Measurements from ENCODE around the gene TLX1.
A peak's percentile ranks its signal among the peaks of the same experiment; 100 is the strongest.

TLX1 gene

GRCh38 chr10:101130984-101131961 lies at the start of gene TLX1:
Gene TLX1, plus strand, starts transcription at chr10:101131300. Its CDS starts 242 bp downstream, at chr10:101131542.
- DNase-seq (ENCODE audit: low read depth in 2 of 2, low spot score in 1 of 2): no peak

DNA sequence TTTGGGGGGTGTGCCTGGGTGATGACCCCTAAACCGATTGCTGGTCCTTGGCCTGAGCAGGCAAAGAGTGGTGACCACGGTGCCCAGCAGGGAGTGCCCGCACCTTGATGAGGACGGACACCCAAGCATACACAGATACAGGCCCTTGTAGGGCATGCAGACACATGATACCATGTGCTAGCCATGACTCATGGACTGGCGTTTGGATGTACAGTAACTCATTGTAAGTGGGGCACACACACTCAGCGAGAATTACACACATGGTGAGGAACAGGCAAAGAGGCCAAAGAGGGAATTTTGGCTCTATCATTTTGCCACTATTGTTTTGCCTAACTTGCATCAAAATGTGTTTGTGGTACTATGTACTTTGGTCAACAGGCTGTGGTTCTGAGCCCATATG lies 45.3 kb upstream of the TLX1 start:
- DNase-seq (ENCODE audit: low read depth in 2 of 2, low spot score in 1 of 2): no peak

DNA sequence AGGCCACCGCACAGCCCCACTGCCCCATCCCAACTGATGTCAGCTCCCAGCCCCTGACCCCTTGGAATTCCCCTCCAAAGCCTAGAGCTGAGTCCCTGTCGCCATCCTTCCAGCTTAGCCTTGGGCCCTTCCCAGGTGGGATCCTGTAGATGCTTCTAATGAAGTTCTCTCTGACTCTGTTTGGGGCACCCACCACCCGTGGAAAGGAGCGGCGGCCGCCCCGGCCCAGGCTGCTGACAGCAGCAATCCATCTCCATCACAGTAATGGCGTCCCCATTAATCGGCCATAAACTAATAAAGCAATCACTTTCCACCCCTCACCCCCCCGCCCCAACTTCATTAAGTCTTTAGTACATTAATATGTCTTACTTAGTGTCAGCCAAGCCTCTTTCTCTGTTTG lies 43.7 kb upstream of the TLX1 start:
- DNase-seq (ENCODE audit: low read depth in 2 of 2, low spot score in 1 of 2): no peak

DNA sequence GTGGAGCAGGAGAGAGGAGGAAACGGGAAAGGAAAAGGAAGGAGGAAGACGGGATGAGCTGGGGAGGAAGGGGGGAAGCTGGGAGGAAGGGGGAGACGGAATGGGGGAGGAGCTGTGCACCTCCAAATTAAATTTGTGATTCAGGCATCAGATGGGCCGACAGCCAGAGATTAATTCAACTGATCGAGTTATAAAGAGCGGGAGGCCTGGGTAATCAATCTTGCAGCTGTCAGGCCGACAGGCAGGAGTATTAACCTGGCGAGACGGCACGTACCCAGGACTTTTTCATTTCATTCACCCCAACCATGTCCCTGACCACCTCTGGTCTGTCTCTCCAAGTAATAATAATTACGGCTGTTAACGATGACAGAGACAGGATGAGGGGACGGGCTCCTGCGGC lies 43.1 kb upstream of the TLX1 start:
- no peak for DNase-seq (ENCODE audit: low read depth in 2 of 2, low spot score in 1 of 2)

- no peak for DNase-seq (ENCODE audit: low read depth in 2 of 2, low spot score in 1 of 2)
Observed at GRCh38 chr10:101089520-101090299, 41.4 kb upstream of the TLX1 start.

DNA sequence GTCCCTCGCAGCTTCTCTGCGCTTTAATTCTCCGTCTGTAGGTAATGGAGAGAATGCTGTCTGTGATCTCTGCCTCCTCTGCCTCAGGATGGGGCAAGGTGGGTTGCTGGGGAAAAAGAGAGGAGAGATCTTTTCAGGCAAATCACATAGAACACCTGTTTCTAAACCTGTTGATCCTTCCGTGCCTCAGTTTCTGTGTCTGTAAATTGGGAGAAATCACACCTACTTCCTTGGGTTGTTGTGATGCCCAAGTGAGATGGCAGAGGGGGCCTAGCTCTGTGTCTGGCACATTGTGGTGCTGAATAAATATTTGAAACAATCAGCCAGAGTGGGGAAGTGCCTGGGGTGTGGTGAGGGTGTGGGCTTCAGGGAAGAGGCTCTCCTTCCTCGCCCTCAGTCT lies 40.5 kb upstream of the TLX1 start:
- DNase-seq (ENCODE audit: low read depth in 2 of 2, low spot score in 1 of 2): no peak

GRCh38 chr10:101091546-101092290 lies 39.4 kb upstream of the TLX1 start:
- DNase-seq (ENCODE audit: low read depth in 2 of 2, low spot score in 1 of 2): no peak

DNA sequence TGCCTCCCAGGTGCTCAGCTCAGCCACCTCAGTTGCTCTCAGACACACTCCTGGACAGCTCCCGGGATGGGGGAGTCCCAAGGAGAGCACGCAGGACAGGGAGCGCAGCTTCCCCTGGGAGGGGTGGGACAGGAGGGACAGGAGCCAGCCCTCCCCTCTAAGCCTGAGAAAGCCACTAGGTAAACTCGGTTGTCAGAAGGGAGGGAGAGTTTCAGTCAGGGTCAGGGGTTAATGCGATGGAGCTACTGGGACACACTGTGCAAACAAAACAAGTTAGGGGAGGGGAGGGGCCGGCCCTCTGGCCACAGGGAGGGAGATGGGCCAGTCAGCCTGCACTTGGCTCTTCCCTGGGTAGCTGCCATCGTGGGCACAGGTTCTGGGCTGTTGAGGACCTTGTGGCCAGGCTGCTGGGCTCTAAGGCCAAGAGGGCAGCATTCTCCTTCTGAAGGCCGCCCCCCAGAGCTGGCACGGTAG lies 38.2 kb upstream of the TLX1 start:
- no peak for DNase-seq (ENCODE audit: low read depth in 2 of 2, low spot score in 1 of 2)

GRCh38 chr10:101094121-101094879 lies 36.8 kb upstream of the TLX1 start:
- no peak for DNase-seq (ENCODE audit: low read depth in 2 of 2, low spot score in 1 of 2)

- DNase-seq (ENCODE audit: low read depth in 2 of 2, low spot score in 1 of 2): no peak
Observed at GRCh38 chr10:101095004-101095403, 36.1 kb upstream of the TLX1 start.

DNA sequence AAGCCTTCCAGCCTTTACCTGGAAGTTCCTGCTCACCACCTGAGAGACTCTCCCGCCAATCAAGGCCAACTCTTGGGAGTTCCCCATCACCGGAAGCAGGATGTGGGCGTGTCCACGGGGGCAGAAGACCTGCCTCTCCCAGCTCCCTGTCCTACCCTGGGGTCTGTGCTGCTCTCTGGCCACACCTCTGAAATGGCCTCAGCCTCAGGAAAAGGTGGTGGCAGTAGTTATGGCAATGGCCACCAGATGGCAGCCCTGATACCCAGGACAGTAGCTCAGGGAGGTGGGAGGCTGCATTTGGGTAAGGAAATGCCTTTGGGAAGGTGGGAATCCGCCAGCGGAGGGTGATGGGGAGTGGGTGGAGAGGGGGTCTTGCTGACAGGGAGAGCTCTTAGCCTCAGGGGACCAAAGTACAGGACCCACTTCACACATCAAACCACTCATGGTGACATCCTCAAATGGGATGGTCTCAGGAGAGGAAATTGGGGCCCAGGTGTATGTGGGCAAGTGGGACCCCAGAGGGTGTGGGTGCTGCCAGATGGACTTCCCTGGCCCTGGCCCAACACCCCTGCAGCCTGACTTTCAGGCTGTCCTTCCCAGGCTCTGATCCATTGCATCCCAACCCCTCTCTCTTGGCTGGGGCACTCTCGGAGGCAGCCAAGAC lies 35.4 kb upstream of the TLX1 start:
- peak; percentile 11 to 32 for DNase-seq (ENCODE audit: low read depth in 2 of 2, low spot score in 1 of 2)

DNA sequence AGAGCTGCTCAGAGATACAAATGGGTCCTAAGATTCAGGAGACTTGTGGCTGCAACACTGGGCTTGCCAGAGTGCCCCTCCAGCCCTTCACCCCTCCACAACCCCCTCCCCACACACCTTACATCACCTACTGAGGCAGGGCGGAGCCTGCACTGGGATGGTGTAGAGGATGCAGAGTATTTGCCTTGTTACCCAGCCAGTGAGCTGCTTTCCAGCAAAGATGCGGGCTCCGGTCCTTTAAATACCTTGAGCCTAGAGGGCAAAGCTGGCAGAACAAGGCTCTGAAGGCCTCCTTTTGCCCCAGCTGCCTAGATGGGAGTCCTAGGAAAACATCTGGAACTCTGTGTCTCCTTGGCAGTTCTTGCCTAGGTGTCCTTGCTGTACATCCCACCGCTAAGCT lies 34.7 kb upstream of the TLX1 start:
- DNase-seq (ENCODE audit: low read depth in 2 of 2, low spot score in 1 of 2): no peak

DNA sequence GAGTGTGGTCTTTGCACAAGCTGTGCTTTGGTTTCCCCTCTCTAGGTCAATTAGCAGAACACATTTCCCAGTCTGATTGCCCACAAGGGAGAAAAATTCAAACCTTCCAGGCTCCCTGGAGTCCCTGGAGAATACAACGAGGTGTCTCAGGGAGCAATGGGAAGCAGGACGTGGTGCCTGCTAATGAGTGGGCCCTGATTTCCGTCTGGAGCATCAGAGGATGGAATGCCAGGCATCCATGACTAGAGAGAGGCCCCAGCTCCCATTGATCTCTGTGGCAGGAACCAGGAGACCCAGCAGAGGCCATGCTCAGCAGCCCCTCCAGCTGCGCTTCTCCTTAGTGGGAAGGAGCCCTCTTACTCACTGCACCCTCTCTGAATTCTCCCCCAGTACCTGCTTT lies 33.2 kb upstream of the TLX1 start:
- DNase-seq (ENCODE audit: low read depth in 2 of 2, low spot score in 1 of 2): no peak

DNA sequence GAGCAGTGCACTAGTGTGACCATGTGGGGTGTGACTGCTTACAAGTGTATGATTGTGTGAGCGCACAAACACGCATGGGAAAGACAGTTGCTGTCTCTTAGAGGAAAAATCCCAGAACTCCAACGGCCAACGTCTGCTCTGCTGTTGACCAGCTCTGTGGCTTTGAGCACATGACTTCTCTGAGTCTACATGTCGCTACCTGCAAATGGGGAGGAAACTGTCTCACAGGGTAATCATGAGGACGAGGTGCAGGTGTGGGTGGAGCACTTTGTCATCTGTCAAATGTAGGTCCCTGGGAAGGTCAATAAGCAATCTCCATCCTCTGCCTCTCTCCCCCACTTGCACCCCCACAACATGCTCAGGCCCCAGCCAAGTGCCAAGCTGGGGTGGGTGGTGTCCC lies 31.2 kb upstream of the TLX1 start:
- DNase-seq (ENCODE audit: low read depth in 2 of 2, low spot score in 1 of 2): no peak

DNA sequence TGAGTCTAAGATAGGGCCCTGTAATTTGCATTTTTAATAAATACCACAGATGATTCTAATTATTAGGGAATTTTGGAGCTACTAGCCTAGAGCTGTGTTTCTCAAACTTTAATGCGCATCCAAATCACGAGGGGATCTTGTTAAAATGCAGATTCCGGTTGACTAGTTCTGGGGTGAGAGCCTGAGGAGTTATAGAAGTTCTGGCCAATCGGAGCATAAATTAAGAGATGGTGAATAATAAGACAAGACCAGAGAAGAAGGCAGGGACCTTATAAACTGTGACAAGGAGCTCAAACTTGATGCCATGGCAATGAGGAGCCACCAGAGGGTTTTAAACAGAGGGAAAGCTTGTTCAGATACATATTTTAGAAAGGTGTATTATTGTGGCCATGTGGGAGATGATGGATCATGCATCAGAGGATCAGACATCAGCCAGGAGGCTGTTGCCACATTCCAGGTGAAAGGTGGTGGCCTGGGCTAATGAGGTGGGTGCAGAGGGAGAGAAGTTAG lies 29.7 kb upstream of the TLX1 start:
- DNase-seq (ENCODE audit: low read depth in 2 of 2, low spot score in 1 of 2): no peak

GRCh38 chr10:101103430-101103829 lies 27.7 kb upstream of the TLX1 start:
- no peak for DNase-seq (ENCODE audit: low read depth in 2 of 2, low spot score in 1 of 2)

GRCh38 chr10:101106351-101106750 lies 24.7 kb upstream of the TLX1 start:
- no peak for DNase-seq (ENCODE audit: low read depth in 2 of 2, low spot score in 1 of 2)

DNA sequence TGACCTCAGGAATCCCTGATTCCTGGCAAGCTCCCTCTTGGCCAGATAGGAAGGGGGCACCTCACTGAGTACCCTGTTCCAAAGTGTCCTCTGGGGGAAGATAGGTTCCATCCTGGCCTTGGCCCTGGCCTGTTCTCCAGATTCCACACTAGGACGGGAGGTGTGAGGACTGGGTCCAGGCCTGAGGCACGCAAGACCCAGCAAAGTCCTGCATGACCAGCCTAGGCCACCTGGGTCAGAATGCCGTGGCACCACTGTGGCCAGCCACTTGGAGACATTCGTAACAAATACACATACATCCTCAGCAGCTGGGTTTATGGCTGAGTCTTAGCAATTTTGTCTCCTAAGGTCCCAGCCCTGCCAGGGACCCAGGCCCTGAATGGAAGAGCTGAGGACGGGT lies 23.3 kb upstream of the TLX1 start:
- no peak for DNase-seq (ENCODE audit: low read depth in 2 of 2, low spot score in 1 of 2)

- DNase-seq (ENCODE audit: low read depth in 2 of 2, low spot score in 1 of 2): no peak
Observed at GRCh38 chr10:101110856-101111523, 20.1 kb upstream of the TLX1 start.
